Activated T-helper 17 cell treated with anti-CD3 and anti-CD28 coated beads, Interleukin-2, amount 50 U/mL, for 72 hours (primary cell): ENCODE data around the gene FAM117B. TPM values are rescaled to one million over a fixed set of nuclear protein-coding genes. Genes with fewer than 3 reads are reported as not detected.

Experiments used
- ATAC-seq: fragments of 150-1000 bp; cut with Tn5 transposase; replicated peaks from 2 replicates; pipeline ENCODE4 v1.10.0; 2021; ENCODE audit warnings: mild to moderate bottlenecking, moderate library complexity
- H3K27ac Mint-ChIP-seq: one replicate; pipeline ENCODE4 v1.8.0; 2022; ENCODE audit warnings: mixed read lengths
- H3K27me3 Mint-ChIP-seq: one replicate; pipeline ENCODE4 v1.8.0; 2022; ENCODE audit warnings: mixed read lengths
- H3K36me3 Mint-ChIP-seq: one replicate; pipeline ENCODE4 v1.8.0; 2022; ENCODE audit warnings: low read depth, mild to moderate bottlenecking, mixed read lengths
- H3K4me1 Mint-ChIP-seq: one replicate; pipeline ENCODE4 v1.8.0; 2022; ENCODE audit warnings: mixed read lengths
- H3K4me3 Mint-ChIP-seq: one replicate; pipeline ENCODE4 v1.8.0; 2022; ENCODE audit warnings: mild to moderate bottlenecking, mixed read lengths
- H3K9me3 Mint-ChIP-seq: one replicate; pipeline ENCODE4 v1.8.0; 2022; ENCODE audit warnings: mixed read lengths
- total RNA-seq, 2 donors: library from RNA; stranded (reverse); gene quantifications; one replicate each; pipeline ENCODE4 v1.2.3, GENCODE V29; 2022

The FAM117B gene
- total RNA-seq = 10 to 100 TPM in 1 of 2 donors, 1 to 10 TPM in 1; 5.6 to 26.1 TPM

- H3K4me3 Mint-ChIP-seq = peak within 1 kb of the TSS; percentile 98
- H3K27ac Mint-ChIP-seq = peak within 1 kb of the TSS; percentile 96
- H3K27me3 Mint-ChIP-seq = no peaks in the 10 kb centered on the region
- H3K9me3 Mint-ChIP-seq = no peaks in the 10 kb centered on the region
- peaks cover 27% of the 10 kb centered on the region for H3K4me1 Mint-ChIP-seq
- peaks cover 26% of the 10 kb centered on the region for H3K36me3 Mint-ChIP-seq
- peak; percentile 90 for ATAC-seq
Observed at GRCh38 chr2:202634556-202635427, at the start of gene FAM117B. Gene FAM117B (plus strand): TSS chr2:202634969. CDS start chr2:202635188, 219 bp downstream.

- peak overlapping the region; percentile 26 for H3K4me3 Mint-ChIP-seq
- peak overlapping the region; percentile 60 for H3K27ac Mint-ChIP-seq
- no peaks in the 10 kb centered on the region for H3K27me3 Mint-ChIP-seq
- peak; percentile 93 for ATAC-seq
- no peaks in the 10 kb centered on the region for H3K9me3 Mint-ChIP-seq
- no peaks in the 10 kb centered on the region for H3K36me3 Mint-ChIP-seq
- H3K4me1 Mint-ChIP-seq = peaks cover 6% of the 10 kb centered on the region
Observed at GRCh38 chr2:202588647-202589581, 45.9 kb upstream of the FAM117B start.

GRCh38 chr2:202589582-202589949 lies 45.2 kb upstream of the FAM117B start:
- Mint-ChIP-seq H3K9me3 (no peaks in the 10 kb centered on the region), H3K27me3 (no peaks in the 10 kb centered on the region), H3K4me1 (peaks cover 6% of the 10 kb centered on the region), H3K36me3 (no peaks in the 10 kb centered on the region), H3K27ac (no peak overlapping the region), H3K4me3 (no peak overlapping the region)
- no peak for ATAC-seq

DNA sequence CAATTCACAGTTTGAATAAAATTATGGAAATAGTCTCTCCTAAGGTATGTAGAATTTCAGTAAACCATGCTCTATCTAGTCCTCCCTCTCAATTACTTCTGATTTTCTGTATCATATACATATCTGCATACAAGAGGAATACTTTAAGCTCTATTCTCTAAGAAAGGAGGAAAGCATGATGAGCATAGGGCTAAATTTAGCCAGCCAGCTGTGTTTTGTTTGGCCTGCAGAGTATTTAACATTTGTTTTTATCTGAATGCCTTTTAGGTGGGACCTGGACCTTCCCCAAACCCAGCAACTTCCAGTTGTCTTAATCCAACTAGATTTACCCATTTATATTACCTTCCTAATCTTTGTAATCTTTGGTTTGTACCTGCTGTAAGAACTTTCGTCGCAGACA lies 42.2 kb upstream of the FAM117B start:
- H3K9me3 Mint-ChIP-seq = no peaks in the 10 kb centered on the region
- no peaks in the 10 kb centered on the region for H3K27me3 Mint-ChIP-seq
- H3K4me1 Mint-ChIP-seq = peaks cover 6% of the 10 kb centered on the region
- H3K27ac Mint-ChIP-seq = no peak overlapping the region
- H3K36me3 Mint-ChIP-seq = no peaks in the 10 kb centered on the region
- H3K4me3 Mint-ChIP-seq = no peak overlapping the region
- ATAC-seq = no peak

- Mint-ChIP-seq H3K36me3 (no peaks in the 10 kb centered on the region), H3K4me3 (no peak overlapping the region), H3K4me1 (no peaks in the 10 kb centered on the region), H3K27me3 (no peaks in the 10 kb centered on the region), H3K27ac (no peak overlapping the region), H3K9me3 (no peaks in the 10 kb centered on the region)
- no peak for ATAC-seq
Observed at GRCh38 chr2:202599105-202599504, 35.7 kb upstream of the FAM117B start.

GRCh38 chr2:202599911-202600310 lies 34.9 kb upstream of the FAM117B start:
- no peak for ATAC-seq
- Mint-ChIP-seq H3K27ac (no peak overlapping the region), H3K9me3 (no peaks in the 10 kb centered on the region), H3K27me3 (no peaks in the 10 kb centered on the region), H3K36me3 (no peaks in the 10 kb centered on the region), H3K4me3 (no peak overlapping the region), H3K4me1 (peaks cover under 1% of the 10 kb centered on the region)

GRCh38 chr2:202604699-202605098 lies 30.1 kb upstream of the FAM117B start:
- Mint-ChIP-seq H3K27me3 (no peaks in the 10 kb centered on the region), H3K4me1 (peaks cover 5% of the 10 kb centered on the region), H3K4me3 (no peak overlapping the region), H3K36me3 (no peaks in the 10 kb centered on the region), H3K9me3 (no peaks in the 10 kb centered on the region), H3K27ac (no peak overlapping the region)
- no peak for ATAC-seq

- H3K4me1 Mint-ChIP-seq = peaks cover 5% of the 10 kb centered on the region
- no peaks in the 10 kb centered on the region for H3K9me3 Mint-ChIP-seq
- no peak overlapping the region for H3K4me3 Mint-ChIP-seq
- H3K36me3 Mint-ChIP-seq = no peaks in the 10 kb centered on the region
- H3K27me3 Mint-ChIP-seq = no peaks in the 10 kb centered on the region
- no peak overlapping the region for H3K27ac Mint-ChIP-seq
- peak; percentile 30 for ATAC-seq
Observed at GRCh38 chr2:202605174-202605573, 29.6 kb upstream of the FAM117B start.

- Mint-ChIP-seq H3K27ac (no peak overlapping the region), H3K4me1 (peaks cover 5% of the 10 kb centered on the region), H3K4me3 (no peak overlapping the region), H3K36me3 (no peaks in the 10 kb centered on the region), H3K9me3 (no peaks in the 10 kb centered on the region), H3K27me3 (peaks cover 3% of the 10 kb centered on the region)
- no peak for ATAC-seq
Observed at GRCh38 chr2:202608142-202608852, 26.5 kb upstream of the FAM117B start.

GRCh38 chr2:202609381-202610145 lies 25.2 kb upstream of the FAM117B start:
- Mint-ChIP-seq H3K27ac (no peak overlapping the region), H3K9me3 (no peaks in the 10 kb centered on the region), H3K27me3 (peaks cover 3% of the 10 kb centered on the region), H3K36me3 (no peaks in the 10 kb centered on the region), H3K4me3 (no peak overlapping the region), H3K4me1 (peaks cover 5% of the 10 kb centered on the region)
- peak; percentile 93 for ATAC-seq

DNA sequence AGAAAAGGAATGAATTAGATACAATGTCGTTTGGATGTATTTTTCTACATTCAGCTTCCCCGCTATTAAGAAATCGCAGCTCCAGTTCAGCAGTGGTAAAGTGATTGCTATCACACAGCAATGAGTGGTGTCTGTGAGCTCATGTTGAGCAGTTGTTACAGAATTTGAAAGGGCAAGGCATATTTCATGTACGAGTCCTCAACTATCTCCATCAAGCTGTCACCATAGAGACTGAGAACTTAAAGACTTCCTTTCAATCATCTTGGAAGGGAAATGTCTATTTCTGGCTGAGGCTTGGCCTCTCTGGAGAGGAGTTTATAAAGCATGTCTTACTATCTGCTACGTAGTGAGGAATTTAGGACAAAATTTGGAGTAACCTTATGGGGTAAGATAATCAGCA lies 24.4 kb upstream of the FAM117B start:
- no peak for ATAC-seq
- H3K4me1 Mint-ChIP-seq = no peaks in the 10 kb centered on the region
- no peak overlapping the region for H3K4me3 Mint-ChIP-seq
- no peaks in the 10 kb centered on the region for H3K36me3 Mint-ChIP-seq
- peaks cover 3% of the 10 kb centered on the region for H3K27me3 Mint-ChIP-seq
- H3K27ac Mint-ChIP-seq = no peak overlapping the region
- H3K9me3 Mint-ChIP-seq = no peaks in the 10 kb centered on the region

- H3K4me3 Mint-ChIP-seq = no peak overlapping the region
- H3K27ac Mint-ChIP-seq = no peak overlapping the region
- H3K4me1 Mint-ChIP-seq = no peaks in the 10 kb centered on the region
- no peak for ATAC-seq
- H3K27me3 Mint-ChIP-seq = peaks cover 3% of the 10 kb centered on the region
- no peaks in the 10 kb centered on the region for H3K36me3 Mint-ChIP-seq
- no peaks in the 10 kb centered on the region for H3K9me3 Mint-ChIP-seq
Observed at GRCh38 chr2:202612145-202612544, 22.6 kb upstream of the FAM117B start.

DNA sequence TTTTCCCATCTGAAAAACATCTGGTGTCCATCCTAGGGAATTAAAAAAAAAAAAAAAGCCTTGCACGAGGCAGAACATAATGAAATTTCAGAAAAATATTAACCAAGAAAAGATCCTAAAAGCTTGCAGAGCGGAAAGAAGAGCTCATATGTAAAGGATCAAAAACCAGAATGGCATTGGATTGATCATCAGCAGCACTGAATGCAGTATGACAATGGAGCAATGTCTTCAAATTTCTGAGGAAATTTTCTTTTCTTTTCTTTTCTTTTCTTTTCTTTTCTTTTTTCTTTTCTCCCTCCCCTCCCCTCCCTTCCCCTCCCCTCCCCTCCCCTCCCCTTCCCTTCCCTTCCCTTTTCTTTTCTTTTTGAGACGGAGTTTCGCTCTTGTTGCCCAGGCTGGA lies 21.3 kb upstream of the FAM117B start:
- H3K4me3 Mint-ChIP-seq = no peak overlapping the region
- no peak for ATAC-seq
- no peaks in the 10 kb centered on the region for H3K36me3 Mint-ChIP-seq
- peaks cover 3% of the 10 kb centered on the region for H3K27me3 Mint-ChIP-seq
- no peak overlapping the region for H3K27ac Mint-ChIP-seq
- no peaks in the 10 kb centered on the region for H3K4me1 Mint-ChIP-seq
- H3K9me3 Mint-ChIP-seq = no peaks in the 10 kb centered on the region

GRCh38 chr2:202624133-202624532 lies 10.6 kb upstream of the FAM117B start:
- H3K4me1 Mint-ChIP-seq = no peaks in the 10 kb centered on the region
- ATAC-seq = no peak
- no peak overlapping the region for H3K27ac Mint-ChIP-seq

More at GRCh38 chr2:202624133-202624532, 10.6 kb upstream of the FAM117B start:
- H3K9me3 Mint-ChIP-seq = no peaks in the 10 kb centered on the region
- H3K27me3 Mint-ChIP-seq = no peaks in the 10 kb centered on the region
- H3K4me3 Mint-ChIP-seq = no peak overlapping the region
- no peaks in the 10 kb centered on the region for H3K36me3 Mint-ChIP-seq
